H9 (cell line): ENCODE data around the gene ZSWIM6. TPM values are rescaled to one million over a fixed set of nuclear protein-coding genes. Genes with fewer than 3 reads are reported as not detected.

Experiments used
- DNase-seq: peaks from one replicate; pipeline ENCODE4 v3.0.0-alpha.2; 2017
- H2AFZ ChIP-seq: one replicate; pipeline ENCODE4 v1.6.1; 2013; ENCODE audit warnings: mild to moderate bottlenecking, low read length, control low read depth, moderate library complexity
- H2AK5ac ChIP-seq: 2 replicates; pipeline ENCODE4 v1.6.1; 2013; ENCODE audit warnings: low read length, control low read depth, mixed read lengths; ENCODE audit not compliant: insufficient read length
- H2BK120ac ChIP-seq: one replicate; pipeline ENCODE4 v1.6.1; 2013; ENCODE audit warnings: low read depth, mild to moderate bottlenecking, low read length, control low read depth, inconsistent platforms; ENCODE audit not compliant: poor library complexity, severe bottlenecking
- H2BK12ac ChIP-seq: 2 replicates; pipeline ENCODE4 v1.6.1; 2013; ENCODE audit warnings: low read length, control low read depth, mixed read lengths, low read depth; ENCODE audit not compliant: insufficient read length
- H2BK15ac ChIP-seq: 2 replicates; pipeline ENCODE4 v1.6.1; 2013; ENCODE audit warnings: low read depth, low read length, control low read depth
- H2BK20ac ChIP-seq: one replicate; pipeline ENCODE4 v1.6.1; 2013; ENCODE audit warnings: low read depth, mild to moderate bottlenecking, low read length, control low read depth, inconsistent platforms; ENCODE audit not compliant: poor library complexity, severe bottlenecking
- H2BK5ac ChIP-seq: 2 replicates; pipeline ENCODE4 v1.6.1; 2013; ENCODE audit warnings: low read length, control low read depth, mixed read lengths; ENCODE audit not compliant: insufficient read length
- H3K14ac ChIP-seq: 2 replicates; pipeline ENCODE4 v1.6.1; 2013; ENCODE audit warnings: low read length, control low read depth; ENCODE audit not compliant: insufficient read depth
- H3K18ac ChIP-seq: 2 replicates; pipeline ENCODE4 v1.6.1; 2013; ENCODE audit warnings: low read depth, mild to moderate bottlenecking, mixed read lengths, low read length, control low read depth; ENCODE audit not compliant: insufficient read length
- H3K23ac ChIP-seq: 2 replicates; pipeline ENCODE4 v1.6.1; 2013; ENCODE audit warnings: low read length, control low read depth, mixed read lengths, low read depth; ENCODE audit not compliant: insufficient read length
- H3K23me2 ChIP-seq: 2 replicates; pipeline ENCODE4 v1.6.1; 2013; ENCODE audit warnings: low read depth, mild to moderate bottlenecking, mixed read lengths, low read length, control low read depth; ENCODE audit not compliant: insufficient read length, poor library complexity, severe bottlenecking
- H3K27ac ChIP-seq: 2 replicates; pipeline ENCODE4 v1.5.1; 2013; ENCODE audit warnings: low read length, control low read depth, mixed read lengths, low read depth; ENCODE audit not compliant: insufficient read length
- H3K27me3 ChIP-seq: 2 replicates; pipeline ENCODE4 v1.6.1; 2013; ENCODE audit warnings: low read length, control low read depth, inconsistent platforms; ENCODE audit not compliant: insufficient read depth
- H3K4ac ChIP-seq: 2 replicates; pipeline ENCODE4 v1.6.1; 2013; ENCODE audit warnings: low read depth, mild to moderate bottlenecking, control low read depth, inconsistent platforms, low read length, moderate library complexity
- H3K4me1 ChIP-seq: 2 replicates; pipeline ENCODE4 v1.6.1; 2013; ENCODE audit warnings: low read length, control low read depth, inconsistent platforms; ENCODE audit not compliant: insufficient read depth
- H3K4me2 ChIP-seq: 2 replicates; pipeline ENCODE4 v1.6.1; 2013; ENCODE audit warnings: low read length, control low read depth, mixed read lengths; ENCODE audit not compliant: insufficient read length, insufficient read depth
- H3K56ac ChIP-seq: 2 replicates; pipeline ENCODE4 v1.6.1; 2013; ENCODE audit warnings: low read depth, mild to moderate bottlenecking, mixed read lengths, low read length, control low read depth; ENCODE audit not compliant: insufficient read length
- H3K79me1 ChIP-seq: 2 replicates; pipeline ENCODE4 v1.6.1; 2013; ENCODE audit warnings: low read depth, mild to moderate bottlenecking, moderate library complexity, low read length, control low read depth, inconsistent platforms; ENCODE audit not compliant: insufficient read depth, poor library complexity, severe bottlenecking
- H3K79me2 ChIP-seq: 2 replicates; pipeline ENCODE4 v1.6.1; 2013; ENCODE audit warnings: low read length, control low read depth, inconsistent platforms; ENCODE audit not compliant: insufficient read depth
- H3K9ac ChIP-seq: 2 replicates; pipeline ENCODE4 v1.6.1; 2013; ENCODE audit warnings: low read length, control low read depth, mixed read lengths; ENCODE audit not compliant: insufficient read length; ENCODE audit errors: extremely low read depth
- H3K9me3 ChIP-seq: one replicate; pipeline ENCODE4 v1.6.1; 2013; ENCODE audit warnings: low read depth, low read length, inconsistent platforms; ENCODE audit not compliant: control insufficient read depth
- H3T11ph ChIP-seq: one replicate; pipeline ENCODE4 v1.6.1; 2013; ENCODE audit warnings: mild to moderate bottlenecking, low read length, control low read depth, inconsistent platforms
- H4K20me1 ChIP-seq: one replicate; pipeline ENCODE4 v1.6.1; 2013; ENCODE audit not compliant: control insufficient read depth, insufficient read length, insufficient read depth
- H4K5ac ChIP-seq: 2 replicates; pipeline ENCODE4 v1.6.1; 2013; ENCODE audit warnings: low read depth, mild to moderate bottlenecking, mixed read lengths, low read length, control low read depth; ENCODE audit not compliant: insufficient read length
- H4K8ac ChIP-seq: replicated peaks from 2 replicates; pipeline ENCODE4 v1.6.1; 2013; ENCODE audit warnings: low read length, control low read depth, mixed read lengths, low read depth; ENCODE audit not compliant: insufficient read length
- H4K91ac ChIP-seq: 2 replicates; pipeline ENCODE4 v1.6.1; 2013; ENCODE audit warnings: low read depth, mild to moderate bottlenecking, moderate library complexity, mixed read lengths, low read length, control low read depth; ENCODE audit not compliant: insufficient read length
- H3K27ac Mint-ChIP-seq, 3 experiments: 2 replicates in 2 of 3; 3 replicates in 1 of 3; pipeline ENCODE4 v1.8.0; 2020 to 2021; ENCODE audit warnings: mixed read lengths in 3 of 3, mild to moderate bottlenecking in 1 of 3, moderate library complexity in 1 of 3
- H3K27me3 Mint-ChIP-seq: 2 replicates; pipeline ENCODE4 v1.8.0; 2021; ENCODE audit warnings: low read depth, mild to moderate bottlenecking, moderate library complexity, mixed read lengths
- H3K36me3 Mint-ChIP-seq, 3 experiments: 2 replicates in 2 of 3; 3 replicates in 1 of 3; pipeline ENCODE4 v1.8.0; 2020 to 2021; ENCODE audit warnings: low read depth in 3 of 3, mixed read lengths in 3 of 3; ENCODE audit not compliant: insufficient read depth in 1 of 3
- H3K4me1 Mint-ChIP-seq, 2 experiments: 2 replicates each; pipeline ENCODE4 v1.8.0; 2020; ENCODE audit warnings: mixed read lengths in 2 of 2
- H3K4me3 Mint-ChIP-seq, 2 experiments: 2 replicates in 1 of 2; 3 replicates in 1 of 2; pipeline ENCODE4 v1.8.0; 2020 to 2021; ENCODE audit warnings: mild to moderate bottlenecking in 2 of 2, mixed read lengths in 2 of 2, moderate library complexity in 1 of 2
- H3K9me3 Mint-ChIP-seq, 2 experiments: 2 replicates in 1 of 2; 3 replicates in 1 of 2; pipeline ENCODE4 v1.8.0; 2020; ENCODE audit warnings: mild to moderate bottlenecking in 2 of 2, mixed read lengths in 2 of 2, moderate library complexity in 1 of 2
- CTCF ChIP-seq: fragments of 200-600 bp; sonication (generic); conservative IDR thresholded peaks from 3 replicates; pipeline ENCODE4 v1.8.0; 2021; ENCODE audit warnings: antibody characterized with exemption, mild to moderate bottlenecking
- WGBS: extraction: QIAGEN DNeasy Blood & Tissue Kit; methylation state at CpG from one replicate; pipeline ENCODE4 v1.1.7; 2013; ENCODE audit warnings: missing lambda C conversion rate, low lambda C conversion rate, mixed read lengths; ENCODE audit not compliant: insufficient read length; ENCODE audit errors: extremely low coverage; 5-methylcytosine and 5-hydroxymethylcytosine counted together
- total RNA-seq: library from RNA; stranded (reverse); gene quantifications from 2 replicates; pipeline ENCODE4 v1.2.1, GENCODE V29; 2021

ZSWIM6 gene
- total RNA-seq, 1 experiment from 2014 or later: 11.5 TPM

GRCh38 chr5:61417851-61418250 lies 85.8 kb downstream of the ZSWIM6 start:
- no peaks in the 10 kb centered on the region for H3K9me3 ChIP-seq
- Mint-ChIP-seq H3K4me3 (no peak overlapping the region; a peak in 1 of 5 replicates), H3K27ac (no peak overlapping the region), H3K27me3 (no peaks in the 10 kb centered on the region), H3K9me3 (peaks cover 2 to 7% of the 10 kb centered on the region in 2 experiments; a peak in 3 of 5 replicates), H3K36me3 (peaks cover 6 to 8% (median 6%) of the 10 kb centered on the region in 3 experiments; a peak in 6 of 7 replicates), H3K4me1 (peaks cover 37 to 43% of the 10 kb centered on the region in 2 experiments)
- no peak overlapping the region for H3K4ac ChIP-seq
- H3K4me1 ChIP-seq: peaks cover 8% of the 10 kb centered on the region; the same call in 1 of the 2 replicates
- TF ChIP-seq CTCF: no peak
- H2BK12ac ChIP-seq: no peak overlapping the region
- no peak overlapping the region for H2BK120ac ChIP-seq
- H3K27me3 ChIP-seq: no peaks in the 10 kb centered on the region
- H3K23me2 ChIP-seq: no peaks in the 10 kb centered on the region
- no peak overlapping the region for H2BK15ac ChIP-seq
- peaks cover 2% of the 10 kb centered on the region for H3K79me1 ChIP-seq
- H3K4me2 ChIP-seq: no peak overlapping the region
- H3T11ph ChIP-seq: no peak overlapping the region
- no peak overlapping the region for H2BK20ac ChIP-seq
- H2BK5ac ChIP-seq: no peak overlapping the region
- no peak overlapping the region for H3K56ac ChIP-seq
- no peaks in the 10 kb centered on the region; the same call in 1 of the 2 replicates for H3K79me2 ChIP-seq
- H3K18ac ChIP-seq: no peak overlapping the region
- no CpG with 5 or more reads among the region's 1 CpG for WGBS
- no peaks in the 10 kb centered on the region for H4K20me1 ChIP-seq
- no peak overlapping the region for H3K23ac ChIP-seq
- H3K9ac ChIP-seq: no peak overlapping the region
- no peak overlapping the region for H3K14ac ChIP-seq
- no peak overlapping the region for H4K91ac ChIP-seq
- no peak for DNase-seq
- H3K27ac ChIP-seq: no peak overlapping the region
- H4K8ac ChIP-seq: no peak overlapping the region
- no peak overlapping the region for H4K5ac ChIP-seq
- H2AK5ac ChIP-seq: no peak overlapping the region
- H2AFZ ChIP-seq: no peak overlapping the region
